DMS79 treated with DMSO at 0.1 percent for 48 hours (cell line): ENCODE results near the gene CDKN2B-AS1.

Experiments
- DNase-seq: peaks from one replicate; lab custom pipeline; 2025; lab: John Stamatoyannopoulos, UW

CDKN2B-AS1 gene

DNA sequence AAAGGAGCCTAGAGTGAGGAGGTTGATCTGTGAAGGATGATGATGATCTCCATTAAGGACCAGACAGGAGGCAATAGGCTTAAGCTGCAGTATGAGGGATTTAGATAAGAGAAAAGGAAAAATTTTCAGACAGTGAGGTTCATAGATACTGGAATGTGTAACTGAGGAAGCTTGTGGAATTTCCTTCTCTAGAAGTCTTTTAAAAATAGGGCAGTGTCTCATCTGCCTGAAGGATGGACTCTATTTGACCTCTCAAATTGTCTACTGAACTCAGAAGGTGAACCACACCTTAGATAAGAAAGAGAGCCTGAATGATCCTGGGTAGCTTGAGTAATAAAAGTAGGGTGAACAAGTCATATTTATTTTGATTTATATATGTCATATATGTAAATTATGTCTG lies 162.7 kb downstream of the CDKN2B-AS1 start:
- no peak for DNase-seq

DNA sequence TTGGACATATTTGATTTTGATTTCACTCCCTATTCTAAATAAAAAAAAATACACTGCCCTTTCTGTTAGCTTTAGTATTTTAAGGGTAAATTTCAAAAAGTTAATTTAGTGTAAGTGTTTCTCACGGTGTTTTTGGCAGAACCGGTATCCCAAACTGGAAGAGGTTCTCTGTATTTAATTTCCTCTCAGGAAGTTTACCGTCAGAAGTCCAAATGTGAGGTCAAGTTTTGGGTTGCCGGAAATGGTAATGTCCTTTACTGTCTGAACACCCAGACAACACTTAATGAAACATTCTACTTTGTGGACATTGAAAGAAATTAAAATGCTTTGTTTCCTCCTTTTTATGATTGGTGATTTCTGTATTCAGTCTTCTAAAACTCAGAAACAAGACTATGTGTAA lies 163.2 kb downstream of the CDKN2B-AS1 start:
- DNase-seq, result no peak

- DNase-seq, result no peak
Measured at GRCh38 chr9:22158271-22158670, 163.7 kb downstream of the CDKN2B-AS1 start.

DNA sequence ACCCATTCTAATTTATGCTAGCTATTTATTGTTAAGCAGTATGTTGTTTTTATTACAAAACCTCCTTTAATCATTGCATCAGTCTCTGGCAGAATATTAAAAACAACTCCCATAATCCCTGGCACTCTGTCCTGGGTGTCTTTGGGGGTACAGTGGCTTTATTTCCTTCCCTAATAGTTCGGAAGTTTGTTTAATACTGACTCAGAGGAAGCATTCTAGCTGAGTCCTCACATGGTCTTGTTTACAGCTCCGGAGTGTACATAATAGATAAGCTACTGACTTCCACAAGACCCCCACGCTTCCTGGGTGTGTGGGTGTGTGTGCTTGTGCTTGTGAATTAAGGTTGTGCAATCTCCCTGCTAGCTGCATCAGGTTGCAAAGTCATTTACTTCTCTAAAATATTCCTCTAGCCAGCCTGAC lies 164.3 kb downstream of the CDKN2B-AS1 start:
- no peak for DNase-seq

DNA sequence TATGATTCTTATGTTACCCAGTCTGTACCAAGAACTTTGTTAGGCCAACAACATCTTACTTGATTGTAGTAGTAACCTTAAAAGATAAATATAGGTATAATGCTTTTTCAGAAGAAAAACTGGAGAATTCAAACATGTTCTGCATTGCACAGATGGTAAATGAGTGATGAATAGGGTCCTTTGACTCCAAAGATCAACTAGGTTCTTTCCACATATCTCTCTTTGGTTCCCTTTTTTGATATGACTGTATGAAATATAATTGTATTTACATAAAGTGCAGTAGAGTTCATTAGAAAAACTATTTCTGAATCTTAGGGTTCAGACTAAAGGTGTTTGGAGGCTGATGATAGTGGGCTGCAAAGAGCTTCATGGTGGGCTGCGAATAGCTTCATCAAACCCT lies 165.0 kb downstream of the CDKN2B-AS1 start:
- no peak for DNase-seq

DNA sequence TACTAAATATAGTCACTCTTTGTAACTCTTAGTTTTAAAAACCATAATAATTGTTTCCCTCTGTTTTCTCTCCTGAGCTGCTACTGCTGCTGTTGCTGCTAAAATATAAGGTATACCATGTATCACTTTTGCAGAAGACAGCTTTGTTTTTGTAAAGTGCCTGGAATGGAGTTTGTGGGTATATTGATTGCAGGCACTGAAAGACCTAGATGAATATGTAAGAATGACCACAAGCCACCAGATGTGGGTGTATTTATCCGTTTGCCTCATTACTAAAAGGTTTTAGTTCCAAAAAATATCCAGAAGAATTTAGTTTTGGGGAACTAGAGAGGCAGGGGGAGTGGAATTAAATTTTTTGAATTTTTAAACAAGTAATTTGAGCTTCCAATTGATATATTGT lies 165.6 kb downstream of the CDKN2B-AS1 start:
- no peak for DNase-seq

GRCh38 chr9:22165144-22165543 lies 170.6 kb downstream of the CDKN2B-AS1 start:
- no peak for DNase-seq

- DNase-seq, result no peak
Measured at GRCh38 chr9:22169243-22169642, 174.7 kb downstream of the CDKN2B-AS1 start.

DNA sequence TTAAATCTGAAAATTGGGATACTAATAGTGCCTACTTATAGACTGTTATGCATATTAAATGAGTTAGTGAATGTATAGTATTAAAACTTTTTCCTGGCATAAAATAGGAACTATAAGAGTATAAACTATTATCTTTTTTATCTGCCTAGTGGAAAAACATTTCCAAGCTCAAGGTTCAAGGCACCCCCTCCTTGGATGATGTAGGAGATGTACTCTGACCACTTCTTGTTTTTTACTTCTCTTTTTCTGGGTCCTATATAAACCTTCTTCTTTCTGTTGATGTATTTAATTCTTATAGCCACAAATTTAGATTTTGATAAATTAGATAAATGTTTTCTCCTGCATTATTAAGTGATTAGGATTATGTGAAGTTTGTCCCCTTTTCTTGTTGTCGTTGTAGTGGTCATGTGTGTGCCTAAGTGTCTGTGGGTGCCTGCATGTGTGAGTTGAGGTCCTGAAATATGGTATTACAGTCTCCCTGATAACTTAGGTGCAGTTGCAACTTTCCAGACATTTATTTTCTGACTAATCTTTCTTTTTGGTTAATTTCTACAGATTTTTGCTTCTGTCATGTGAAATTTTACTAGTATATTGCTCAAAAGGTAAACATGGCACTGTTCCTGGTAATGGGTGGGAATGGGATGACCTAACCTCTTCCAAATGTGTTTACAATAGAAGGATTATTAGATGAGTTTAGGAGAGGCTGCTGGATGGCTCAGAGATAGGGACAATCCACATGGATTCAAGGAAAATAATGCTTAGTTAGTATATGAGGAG lies 175.3 kb downstream of the CDKN2B-AS1 start:
- DNase-seq, result no peak
